Testis (tissue), 2 donors: ENCODE data around the gene DPYSL3.

ENCODE experiments used
- POLR2A ChIP-seq: fragments of 450-650 bp; IDR thresholded peaks from one replicate; pipeline ENCODE4 v1.6.1; 2017; ENCODE audit warnings: antibody characterized with exemption, mild to moderate bottlenecking, moderate library complexity
- TF ChIP-seq, protein P1 (sequence below), 3 experiments: fragments of 450-650 bp in 2 of 3; fragments of 200-600 bp in 1 of 3; sonication (generic) in 1 of 3; IDR thresholded peaks; one replicate each; pipeline ENCODE4 v1.5.1; 2016 to 2019; ENCODE audit warnings: antibody characterized with exemption in 3 of 3, mild to moderate bottlenecking in 2 of 3, moderate library complexity in 1 of 3

DNA sequence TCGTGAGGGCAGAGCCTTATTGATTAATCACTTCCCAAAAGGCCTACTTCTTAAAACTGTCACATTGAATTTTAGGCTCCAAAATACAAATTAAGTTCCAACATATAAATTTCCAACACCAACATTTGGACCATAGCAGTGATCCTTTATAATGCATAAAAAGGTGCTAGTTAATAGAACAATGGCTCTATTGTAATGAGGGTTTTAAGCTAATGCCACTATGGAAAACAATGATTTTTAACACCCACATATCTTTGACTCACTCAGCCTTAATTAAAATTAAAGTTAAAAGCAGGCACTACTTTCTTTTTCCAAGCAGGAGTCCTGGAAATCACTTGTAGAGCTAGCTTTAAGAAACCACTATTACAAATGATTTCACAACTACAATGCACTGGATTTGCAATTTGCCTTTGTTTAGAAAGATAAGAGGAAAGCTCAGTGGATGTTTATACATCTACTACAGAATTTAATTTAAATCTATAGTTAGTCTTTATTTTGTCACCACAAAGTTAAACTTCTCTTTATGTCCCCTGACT lies 41.8 kb downstream of the DPYSL3 start:
- TF ChIP-seq, protein P1, sequence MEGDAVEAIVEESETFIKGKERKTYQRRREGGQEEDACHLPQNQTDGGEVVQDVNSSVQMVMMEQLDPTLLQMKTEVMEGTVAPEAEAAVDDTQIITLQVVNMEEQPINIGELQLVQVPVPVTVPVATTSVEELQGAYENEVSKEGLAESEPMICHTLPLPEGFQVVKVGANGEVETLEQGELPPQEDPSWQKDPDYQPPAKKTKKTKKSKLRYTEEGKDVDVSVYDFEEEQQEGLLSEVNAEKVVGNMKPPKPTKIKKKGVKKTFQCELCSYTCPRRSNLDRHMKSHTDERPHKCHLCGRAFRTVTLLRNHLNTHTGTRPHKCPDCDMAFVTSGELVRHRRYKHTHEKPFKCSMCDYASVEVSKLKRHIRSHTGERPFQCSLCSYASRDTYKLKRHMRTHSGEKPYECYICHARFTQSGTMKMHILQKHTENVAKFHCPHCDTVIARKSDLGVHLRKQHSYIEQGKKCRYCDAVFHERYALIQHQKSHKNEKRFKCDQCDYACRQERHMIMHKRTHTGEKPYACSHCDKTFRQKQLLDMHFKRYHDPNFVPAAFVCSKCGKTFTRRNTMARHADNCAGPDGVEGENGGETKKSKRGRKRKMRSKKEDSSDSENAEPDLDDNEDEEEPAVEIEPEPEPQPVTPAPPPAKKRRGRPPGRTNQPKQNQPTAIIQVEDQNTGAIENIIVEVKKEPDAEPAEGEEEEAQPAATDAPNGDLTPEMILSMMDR (IDR thresholded peaks at IDR 0.05), result no peak
- TF ChIP-seq POLR2A, result no peak
